K562 (cell line): ENCODE results near the gene TGM5. TPM values are rescaled to one million over a fixed set of nuclear protein-coding genes. Genes with fewer than 3 reads are reported as not detected.
A peak's percentile ranks its signal among the peaks of the same experiment; 100 is the strongest.

Experiments used
- ATAC-seq: fragments of 200-7000 bp; cut with Tn5 transposase; 3 replicates; pipeline ENCODE4 v1.9.1; 2020; ENCODE audit warnings: moderate library complexity
- BruUV-seq: library from RNA; stranded (reverse); fragments of 400-500 nt; replicated peaks from 2 replicates; lab custom pipeline; 2021; lab: Mats Ljungman, UMichigan
- CTCF ChIA-PET: fragments of 300-600 bp; formaldehyde crosslinking; extraction: SDS; loops from one replicate; lab custom pipeline; 2021; ENCODE audit warnings: low intra/inter-chr PET ratio; lab: Yijun Ruan, JAX
- POLR2A ChIA-PET: fragments of 300-600, 350-650 bp; sonication (Branson Sonifier 250); formaldehyde crosslinking; extraction: SDS; loops from one replicate; lab custom pipeline; 2021; ENCODE audit warnings: antibody characterized with exemption, inconsistent platforms; lab: Yijun Ruan, JAX
- DNase-seq, 4 experiments: peaks; one replicate each; pipeline versions ENCODE4 v3.0.0 to v3.0.0-alpha.2; 2011 to 2018; ENCODE audit warnings: low spot score in 3 of 4, mixed read lengths in 3 of 4; ENCODE audit errors: extremely low read depth in 1 of 4
- FAIRE-seq: peaks from 2 replicates; lab custom pipeline; 2011; peaks lifted over from hg19 to GRCh38; lab: Jason Lieb, UNC
- H2AFZ ChIP-seq: 2 replicates; pipeline ENCODE4 v1.6.0; 2011; ENCODE audit warnings: low read depth, low read length, control low read depth, inconsistent platforms
- H3K27ac ChIP-seq: fragments of 200-600 bp; 3 replicates; pipeline ENCODE4 v1.8.0; 2011; ENCODE audit warnings: low read depth, mild to moderate bottlenecking, control low read depth, inconsistent platforms, low read length, moderate library complexity, mixed read lengths; ENCODE audit errors: extremely low read depth
- H3K27me3 ChIP-seq, 2 experiments: fragments of 300-600 bp in 1 of 2; 2 replicates in 1 of 2; 3 replicates in 1 of 2; pipeline versions ENCODE4 v1.6.0 to v1.8.0; 2011; ENCODE audit warnings: inconsistent platforms in 2 of 2, low read length in 2 of 2, mild to moderate bottlenecking in 1 of 2, mixed read lengths in 1 of 2, moderate library complexity in 1 of 2; ENCODE audit not compliant: control insufficient read depth in 2 of 2, insufficient read depth in 2 of 2
- H3K36me3 ChIP-seq: fragments of 300-600 bp; 3 replicates; pipeline ENCODE4 v1.8.0; 2011; ENCODE audit warnings: mild to moderate bottlenecking, low read length, inconsistent platforms; ENCODE audit not compliant: control insufficient read depth, insufficient read depth
- H3K4me1 ChIP-seq, 2 experiments: fragments of 200-600 bp in 1 of 2; replicated peaks in 1 of 2; 2 replicates in 1 of 2; 3 replicates in 1 of 2; pipeline versions ENCODE4 v1.5.1 to v1.8.0; 2011; ENCODE audit warnings: inconsistent platforms in 2 of 2, low read length in 2 of 2, mild to moderate bottlenecking in 1 of 2, mixed read lengths in 1 of 2, moderate library complexity in 1 of 2; ENCODE audit not compliant: control insufficient read depth in 2 of 2, insufficient read depth in 2 of 2
- H3K4me2 ChIP-seq: 2 replicates; pipeline ENCODE4 v1.6.1; 2011; ENCODE audit warnings: low read length, control low read depth, inconsistent platforms, mixed read lengths; ENCODE audit not compliant: insufficient read depth
- H3K4me3 ChIP-seq: fragments of 200-600 bp; sonication (generic), shearing (Covaris generic); 2 replicates; pipeline ENCODE4 v1.5.1; 2016; ENCODE audit warnings: control low read depth, inconsistent platforms
- H3K79me2 ChIP-seq: fragments of 200-600 bp; 3 replicates; pipeline ENCODE4 v1.8.0; 2011; ENCODE audit warnings: low read length, inconsistent platforms; ENCODE audit not compliant: control insufficient read depth, insufficient read depth
- H3K9ac ChIP-seq, 2 experiments: 2 replicates each; pipeline versions ENCODE4 v1.6.0 to v1.6.1; 2011; ENCODE audit warnings: low read depth in 2 of 2, low read length in 2 of 2, control low read depth in 1 of 2, inconsistent platforms in 1 of 2, mild to moderate bottlenecking in 1 of 2, mixed read lengths in 1 of 2; ENCODE audit not compliant: insufficient read depth in 1 of 2
- H3K9me1 ChIP-seq: one replicate; pipeline ENCODE4 v1.6.0; 2011; ENCODE audit warnings: inconsistent platforms, mild to moderate bottlenecking, low read length, moderate library complexity; ENCODE audit not compliant: control insufficient read depth, insufficient read depth
- H3K9me3 ChIP-seq: replicated peaks from 2 replicates; pipeline ENCODE4 v1.5.1; 2011; ENCODE audit warnings: low read depth, low read length, inconsistent platforms; ENCODE audit not compliant: control insufficient read depth, insufficient read depth
- H4K20me1 ChIP-seq: replicated peaks from 2 replicates; pipeline ENCODE4 v1.6.1; 2011; ENCODE audit warnings: low read length, inconsistent platforms, mixed read lengths; ENCODE audit not compliant: control insufficient read depth, insufficient read depth
- FOXP1 ChIP-seq: sonication (generic); formaldehyde crosslinking; IDR thresholded peaks from 2 replicates; pipeline ENCODE4 v1.8.0; 2022; ENCODE audit warnings: mild to moderate bottlenecking, missing genetic modification reagents
- MBD2 ChIP-seq: sonication (generic); IDR thresholded peaks from 2 replicates; pipeline ENCODE4 v1.6.1; 2016; ENCODE audit warnings: low read depth, borderline replicate concordance
- SPI1 ChIP-seq: IDR thresholded peaks from 2 replicates; pipeline ENCODE4 v1.6.1; 2011; ENCODE audit warnings: low read depth, low read length, control low read depth, borderline replicate concordance
- ZNF232 ChIP-seq: sonication (generic); formaldehyde crosslinking; IDR thresholded peaks from 2 replicates; pipeline ENCODE4 v1.8.0; 2022; ENCODE audit warnings: mild to moderate bottlenecking, missing genetic modification reagents
- whole genome bisulfite sequencing: fragments of 100-300 bp; shearing (Covaris generic); methylation state at CpG from one replicate; pipeline ENCODE4 v1.1.6; 2016; ENCODE audit warnings: low coverage, mixed read lengths; ENCODE audit not compliant: insufficient coverage; ENCODE audit errors: missing lambda C conversion rate; 5-methylcytosine and 5-hydroxymethylcytosine counted together
- in situ Hi-C: fragments of 300-500 bp; cut with MboI; formaldehyde crosslinking; loops from 4 replicates; pipeline ENCODE4 v1.15.0; 2018; ENCODE audit warnings: inconsistent platforms, mixed read lengths
- intact Hi-C: fragments of 100-400 bp; cut with micrococcal nuclease; formaldehyde crosslinking; loops from 2 replicates; pipeline ENCODE4 v1.14.2; 2022
- polyA plus RNA-seq, 8 experiments: library from polyadenylated mRNA; depleted of rRNA in 4 of 8; stranded (reverse) in 5 of 8; unstranded in 3 of 8; fragments of >200 nt; fragmentation: Nextera tagmentation in 2 of 8; fragmentation: Illumina TruSeq in 1 of 8; extraction: Ambion mirVana in 2 of 8; extraction: Trizol in 1 of 8; gene quantifications; 2 replicates each; pipeline versions ENCODE4 v1.2.1 to v1.2.3, GENCODE V29; 2011 to 2014; ENCODE audit warnings: inconsistent platforms in 1 of 8, missing spikeins in 1 of 8
- small RNA-seq: library from RNA; depleted of rRNA; stranded (forward); fragments of <200 nt; gene quantifications from one replicate; pipeline ENCODE3, GENCODE V24; 2014
- total RNA-seq, 7 experiments: library from RNA; depleted of rRNA in 6 of 7; stranded (reverse); fragments of >200 nt in 6 of 7; fragmentation: Illumina TruSeq in 2 of 7; extraction: Trizol in 2 of 7; gene quantifications; 2 replicates each; pipeline versions ENCODE4 v1.2.1 to v1.2.3, GENCODE V29; 2011 to 2021; ENCODE audit warnings: low replicate concordance in 1 of 7

TGM5 gene
- total and polyA plus RNA-seq, 9 of the 15 experiments (the other 6 are each of a cell fraction or from before 2014, with no cell fraction given), result 0.03 to 0.10 (median 0.07) TPM; not detected in 6

DNA sequence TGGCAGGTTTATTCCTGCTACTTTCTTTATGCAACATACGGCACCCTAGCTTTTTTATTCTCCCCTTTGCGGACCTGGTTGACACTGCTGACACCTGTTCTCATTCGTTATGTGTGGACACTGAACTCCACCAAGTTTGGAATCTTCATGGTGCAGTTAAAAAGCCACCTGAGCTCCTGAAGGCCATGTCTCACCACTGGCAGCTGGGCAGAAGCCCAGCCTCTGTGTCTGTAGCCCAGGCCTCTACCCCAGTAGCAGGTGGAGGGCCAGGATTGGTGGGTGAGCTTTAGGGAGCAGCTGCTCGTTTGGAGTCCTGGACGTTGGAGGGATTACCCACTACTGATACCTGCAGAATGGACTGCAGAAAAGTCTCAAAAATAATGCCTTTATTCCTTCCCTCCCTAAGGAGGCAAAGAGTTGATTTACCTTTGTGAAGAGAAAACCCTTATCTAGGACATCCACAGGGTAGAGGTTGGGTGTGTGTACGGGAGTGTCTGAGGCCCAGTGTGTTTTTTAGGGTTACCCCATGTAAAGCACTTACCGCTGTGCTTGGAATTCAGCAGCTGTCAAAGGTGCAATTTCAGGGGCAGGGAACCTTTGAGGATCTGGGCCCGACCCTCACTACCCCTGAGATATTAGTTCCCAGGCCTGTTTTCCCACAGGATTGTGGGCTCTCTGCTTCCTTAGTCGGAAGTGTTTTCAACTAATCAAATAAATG, 82.2 kb downstream of the TGM5 start:
- no peaks in the 10 kb centered on the region for H3K9me3 ChIP-seq
- peak in 2 of 4 experiments; percentile 37 to 43 for DNase-seq
- peaks cover 18% of the 10 kb centered on the region for H3K79me2 ChIP-seq
- intact Hi-C loops, result loop anchor here (5.0 to 10.0 kb wide), 2 partner anchors 80 to 482 kb away; partner anchors contain the start of gene UBR1
- in situ Hi-C loops, result no loop called here
- no peaks in the 10 kb centered on the region for H3K27me3 ChIP-seq
- peak overlapping the region; percentile 47; the same call in 2 of the 3 replicates for H3K27ac ChIP-seq
- H3K4me1 ChIP-seq, result peaks cover 12 to 15% of the 10 kb centered on the region in 2 experiments
- 36% methylated on average over 9 of the region's 9 CpGs for WGBS
- no peaks in the 10 kb centered on the region for H4K20me1 ChIP-seq
- CTCF ChIA-PET, result no interaction called here
- H2AFZ ChIP-seq, result peak overlapping the region; percentile 88
- TF ChIP-seq ZNF232 (no peak), FOXP1 (CRISPR knock-in tag) (peak; percentile 22)
- FAIRE-seq, result no peak
- H3K4me3 ChIP-seq, result no peak overlapping the region; the same call in 1 of the 2 replicates
- POLR2A ChIA-PET, result interaction anchor here (0.5 to 2.3 kb wide), 5 partner anchors 8 to 562 kb away, joined by 3 to 6 read pairs (median 3); no protein-coding TSS in a partner anchor
- ATAC-seq, result 0 out of 3 replicates have a peak, but pooled peaks have one; percentile 1
- peak overlapping the region; percentile 76 for H3K4me2 ChIP-seq
- H3K9ac ChIP-seq, result peak overlapping the region; percentile 30 to 75; a peak in 3 of 4 replicates
- peaks cover 3% of the 10 kb centered on the region for H3K9me1 ChIP-seq
- peaks cover 35% of the 10 kb centered on the region for H3K36me3 ChIP-seq
- no TSS peak for BruUV-seq

DNA sequence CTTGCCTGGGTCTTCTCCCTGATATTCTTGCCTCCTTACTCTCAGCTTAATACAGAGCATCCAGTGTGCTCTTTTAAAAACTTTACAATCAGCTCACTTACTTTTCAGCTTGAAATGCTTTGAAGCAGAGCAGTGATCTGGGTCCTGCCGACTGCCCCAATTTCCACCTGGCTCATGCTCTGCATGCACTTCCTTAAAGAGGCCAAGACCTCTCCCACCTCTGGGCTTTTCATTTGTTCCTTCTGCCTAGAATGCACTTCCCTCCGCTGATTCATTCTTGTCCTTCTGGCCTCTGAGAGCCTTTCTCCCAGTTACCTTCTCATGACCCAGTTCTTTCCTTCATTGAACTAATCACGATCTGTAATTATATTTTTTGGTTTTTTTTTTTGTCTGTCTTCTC, 83.5 kb downstream of the TGM5 start:
- POLR2A ChIA-PET, result interaction anchor here (0.6 to 1.3 kb wide), 4 partner anchors 11 to 187 kb away, joined by 3 to 5 read pairs (median 4); partner anchors contain the start of gene TGM5

More for the DNA sequence above, 83.5 kb downstream of the TGM5 start:
- Histone ChIP-seq H3K36me3 (peaks cover 37% of the 10 kb centered on the region), H3K9me1 (peaks cover 3% of the 10 kb centered on the region), H2AFZ (no peak overlapping the region), H3K4me2 (no peak overlapping the region), H4K20me1 (no peaks in the 10 kb centered on the region), H3K4me1 (peaks cover 12 to 15% of the 10 kb centered on the region in 2 experiments), H3K79me2 (peaks cover 18% of the 10 kb centered on the region), H3K27ac (0 out of 3 replicates have a peak overlapping the region, but pooled peaks have one; percentile 10), H3K4me3 (no peak overlapping the region), H3K9me3 (no peaks in the 10 kb centered on the region), H3K27me3 (no peaks in the 10 kb centered on the region), H3K9ac (no peak overlapping the region)
- in situ Hi-C loops, result no loop called here
- ATAC-seq (no peak), DNase-seq (peak in 1 of 4 experiments; percentile 16), FAIRE-seq (no peak)
- TF ChIP-seq SPI1 (peak; percentile 70; the same call in 1 of the 2 replicates), MBD2 (no peak)
- BruUV-seq, result no TSS peak
- 48% methylated on average over 3 of the region's 3 CpGs for WGBS
- intact Hi-C loops, result loop anchor here (10.0 kb wide), 1 partner anchor 78 kb away; the partner anchor contains the start of gene UBR1
- CTCF ChIA-PET, result no interaction called here

Small RNA genes lying within 50 kb of the gene (small RNA-seq; reads per million reads assigned to genes)
- not detected for gene RF00019

Other genes starting within 250 kb of the TGM5 start
Only the 7 nearest of the 9 such genes appear.
- gene TMEM62, start 133.3 kb downstream of the TGM5 start, total RNA-seq (2014; rRNA removed), result 13.8 and 14.2 TPM in 2 replicates
- 15.7 and 19.8 TPM in 2 replicates for gene TMEM62, start 133.3 kb downstream of the TGM5 start, total RNA-seq (2014; rRNA removed; fragmentation: Illumina TruSeq; extraction: Trizol)
- 16.6 and 16.9 TPM in 2 replicates for gene TMEM62, start 133.3 kb downstream of the TGM5 start, total RNA-seq (2015; rRNA removed; fragmentation: Illumina TruSeq; extraction: Trizol)
- gene TMEM62, start 133.3 kb downstream of the TGM5 start, total RNA-seq (2021), result 10.6 and 11.9 TPM in 2 replicates
- gene TMEM62, start 133.3 kb downstream of the TGM5 start, polyA plus RNA-seq (2011; rRNA removed), result 7.3 and 10.6 TPM in 2 replicates
- 13.8 and 14.4 TPM in 2 replicates for gene TMEM62, start 133.3 kb downstream of the TGM5 start, polyA plus RNA-seq (2014; fragmentation: Illumina TruSeq; extraction: Trizol)
- gene TMEM62, start 133.3 kb downstream of the TGM5 start, polyA plus RNA-seq (2014; fragmentation: Nextera tagmentation; extraction: Ambion mirVana), result 1 to 10 TPM; 4.4 to 6.6 TPM
- 8.5 and 11.1 TPM in 2 replicates for gene TMEM62, start 133.3 kb downstream of the TGM5 start, polyA plus RNA-seq (2014; rRNA removed)
- gene CCNDBP1, start 81.5 kb downstream of the TGM5 start, total RNA-seq (2014; rRNA removed), result 50.0 and 55.5 TPM in 2 replicates
- 67.6 and 71.9 TPM in 2 replicates for gene CCNDBP1, start 81.5 kb downstream of the TGM5 start, total RNA-seq (2014; rRNA removed; fragmentation: Illumina TruSeq; extraction: Trizol)
- 47.9 and 49.5 TPM in 2 replicates for gene CCNDBP1, start 81.5 kb downstream of the TGM5 start, total RNA-seq (2015; rRNA removed; fragmentation: Illumina TruSeq; extraction: Trizol)
- gene CCNDBP1, start 81.5 kb downstream of the TGM5 start, total RNA-seq (2021), result 47.9 and 49.1 TPM in 2 replicates
- gene CCNDBP1, start 81.5 kb downstream of the TGM5 start, polyA plus RNA-seq (2011; rRNA removed), result 98.3 and 111 TPM in 2 replicates
- gene CCNDBP1, start 81.5 kb downstream of the TGM5 start, polyA plus RNA-seq (2014; fragmentation: Illumina TruSeq; extraction: Trizol), result 57.7 and 59.9 TPM in 2 replicates
- gene CCNDBP1, start 81.5 kb downstream of the TGM5 start, polyA plus RNA-seq (2014; fragmentation: Nextera tagmentation; extraction: Ambion mirVana), result 10 to 100 TPM; 37.0 to 44.7 TPM
- gene CCNDBP1, start 81.5 kb downstream of the TGM5 start, polyA plus RNA-seq (2014; rRNA removed), result 65.4 and 72.0 TPM in 2 replicates
- 1.5 and 2.1 TPM in 2 replicates for gene EPB42, start 45.9 kb downstream of the TGM5 start, total RNA-seq (2014; rRNA removed)
- gene EPB42, start 45.9 kb downstream of the TGM5 start, total RNA-seq (2014; rRNA removed; fragmentation: Illumina TruSeq; extraction: Trizol), result 1.4 and 1.5 TPM in 2 replicates
- gene EPB42, start 45.9 kb downstream of the TGM5 start, total RNA-seq (2015; rRNA removed; fragmentation: Illumina TruSeq; extraction: Trizol), result 0.51 and 0.79 TPM in 2 replicates
- 1.3 and 1.7 TPM in 2 replicates for gene EPB42, start 45.9 kb downstream of the TGM5 start, total RNA-seq (2021)
- 0.59 and 0.89 TPM in 2 replicates for gene EPB42, start 45.9 kb downstream of the TGM5 start, polyA plus RNA-seq (2011; rRNA removed)
- 1.5 and 2.3 TPM in 2 replicates for gene EPB42, start 45.9 kb downstream of the TGM5 start, polyA plus RNA-seq (2014; fragmentation: Illumina TruSeq; extraction: Trizol)
- gene EPB42, start 45.9 kb downstream of the TGM5 start, polyA plus RNA-seq (2014; fragmentation: Nextera tagmentation; extraction: Ambion mirVana), result under 1 TPM; 0.38 to 0.57 TPM
- 1.3 and 1.6 TPM in 2 replicates for gene EPB42, start 45.9 kb downstream of the TGM5 start, polyA plus RNA-seq (2014; rRNA removed)
- gene TGM7, start 35.3 kb upstream of the TGM5 start, total RNA-seq (2014; rRNA removed), result not detected in 2 replicates
- not detected in 2 replicates for gene TGM7, start 35.3 kb upstream of the TGM5 start, total RNA-seq (2014; rRNA removed; fragmentation: Illumina TruSeq; extraction: Trizol)
- gene TGM7, start 35.3 kb upstream of the TGM5 start, total RNA-seq (2015; rRNA removed; fragmentation: Illumina TruSeq; extraction: Trizol), result not detected in 2 replicates
- not detected in 2 replicates for gene TGM7, start 35.3 kb upstream of the TGM5 start, total RNA-seq (2021)
- not detected in 2 replicates for gene TGM7, start 35.3 kb upstream of the TGM5 start, polyA plus RNA-seq (2011; rRNA removed)
- not detected in 2 replicates for gene TGM7, start 35.3 kb upstream of the TGM5 start, polyA plus RNA-seq (2014; fragmentation: Illumina TruSeq; extraction: Trizol)
- gene TGM7, start 35.3 kb upstream of the TGM5 start, polyA plus RNA-seq (2014; fragmentation: Nextera tagmentation; extraction: Ambion mirVana), result not detected
- not detected in 2 replicates for gene TGM7, start 35.3 kb upstream of the TGM5 start, polyA plus RNA-seq (2014; rRNA removed)
- 7.8 and 11.8 TPM in 2 replicates for gene LCMT2, start 63.6 kb upstream of the TGM5 start, total RNA-seq (2014; rRNA removed)
- 16.5 and 18.6 TPM in 2 replicates for gene LCMT2, start 63.6 kb upstream of the TGM5 start, total RNA-seq (2014; rRNA removed; fragmentation: Illumina TruSeq; extraction: Trizol)
- 19.6 and 21.8 TPM in 2 replicates for gene LCMT2, start 63.6 kb upstream of the TGM5 start, total RNA-seq (2015; rRNA removed; fragmentation: Illumina TruSeq; extraction: Trizol)
- 15.2 and 16.0 TPM in 2 replicates for gene LCMT2, start 63.6 kb upstream of the TGM5 start, total RNA-seq (2021)
- 14.9 and 22.3 TPM in 2 replicates for gene LCMT2, start 63.6 kb upstream of the TGM5 start, polyA plus RNA-seq (2011; rRNA removed)
- 15.3 and 18.2 TPM in 2 replicates for gene LCMT2, start 63.6 kb upstream of the TGM5 start, polyA plus RNA-seq (2014; fragmentation: Illumina TruSeq; extraction: Trizol)
- 1 to 10 TPM; 2.5 to 2.9 TPM for gene LCMT2, start 63.6 kb upstream of the TGM5 start, polyA plus RNA-seq (2014; fragmentation: Nextera tagmentation; extraction: Ambion mirVana)
- 12.7 and 14.2 TPM in 2 replicates for gene LCMT2, start 63.6 kb upstream of the TGM5 start, polyA plus RNA-seq (2014; rRNA removed)
- gene ZSCAN29, start 104.1 kb upstream of the TGM5 start, total RNA-seq (2014; rRNA removed), result 28.6 and 30.0 TPM in 2 replicates
- gene ZSCAN29, start 104.1 kb upstream of the TGM5 start, total RNA-seq (2014; rRNA removed; fragmentation: Illumina TruSeq; extraction: Trizol), result 20.8 and 21.6 TPM in 2 replicates
- gene ZSCAN29, start 104.1 kb upstream of the TGM5 start, total RNA-seq (2015; rRNA removed; fragmentation: Illumina TruSeq; extraction: Trizol), result 26.0 and 28.1 TPM in 2 replicates
- gene ZSCAN29, start 104.1 kb upstream of the TGM5 start, total RNA-seq (2021), result 24.4 and 28.0 TPM in 2 replicates
- 10.9 and 13.2 TPM in 2 replicates for gene ZSCAN29, start 104.1 kb upstream of the TGM5 start, polyA plus RNA-seq (2011; rRNA removed)
- gene ZSCAN29, start 104.1 kb upstream of the TGM5 start, polyA plus RNA-seq (2014; fragmentation: Illumina TruSeq; extraction: Trizol), result 16.8 and 19.0 TPM in 2 replicates
- 1 to 10 TPM; 2.5 to 2.7 TPM for gene ZSCAN29, start 104.1 kb upstream of the TGM5 start, polyA plus RNA-seq (2014; fragmentation: Nextera tagmentation; extraction: Ambion mirVana)
- gene ZSCAN29, start 104.1 kb upstream of the TGM5 start, polyA plus RNA-seq (2014; rRNA removed), result 19.3 and 19.7 TPM in 2 replicates
- gene TUBGCP4, start 104.2 kb upstream of the TGM5 start, total RNA-seq (2014; rRNA removed), result 29.6 and 33.3 TPM in 2 replicates
- gene TUBGCP4, start 104.2 kb upstream of the TGM5 start, total RNA-seq (2014; rRNA removed; fragmentation: Illumina TruSeq; extraction: Trizol), result 27.9 and 29.4 TPM in 2 replicates
- gene TUBGCP4, start 104.2 kb upstream of the TGM5 start, total RNA-seq (2015; rRNA removed; fragmentation: Illumina TruSeq; extraction: Trizol), result 26.5 and 29.5 TPM in 2 replicates
- gene TUBGCP4, start 104.2 kb upstream of the TGM5 start, total RNA-seq (2021), result 50.2 and 52.1 TPM in 2 replicates
- gene TUBGCP4, start 104.2 kb upstream of the TGM5 start, polyA plus RNA-seq (2011; rRNA removed), result 30.6 and 40.2 TPM in 2 replicates
- 34.7 and 40.1 TPM in 2 replicates for gene TUBGCP4, start 104.2 kb upstream of the TGM5 start, polyA plus RNA-seq (2014; fragmentation: Illumina TruSeq; extraction: Trizol)
- 10 to 100 TPM; 10.7 to 13.1 TPM for gene TUBGCP4, start 104.2 kb upstream of the TGM5 start, polyA plus RNA-seq (2014; fragmentation: Nextera tagmentation; extraction: Ambion mirVana)
- gene TUBGCP4, start 104.2 kb upstream of the TGM5 start, polyA plus RNA-seq (2014; rRNA removed), result 31.1 and 31.3 TPM in 2 replicates